Ammon's horn (tissue), 1 donor: ENCODE results near the gene POLRMT.
A peak's percentile ranks its signal among the peaks of the same experiment; 100 is the strongest.

Experiments used
- DNase-seq: peaks from one replicate; pipeline ENCODE4 v3.0.0-alpha.2; 2016; ENCODE audit warnings: low spot score

The POLRMT gene

DNA sequence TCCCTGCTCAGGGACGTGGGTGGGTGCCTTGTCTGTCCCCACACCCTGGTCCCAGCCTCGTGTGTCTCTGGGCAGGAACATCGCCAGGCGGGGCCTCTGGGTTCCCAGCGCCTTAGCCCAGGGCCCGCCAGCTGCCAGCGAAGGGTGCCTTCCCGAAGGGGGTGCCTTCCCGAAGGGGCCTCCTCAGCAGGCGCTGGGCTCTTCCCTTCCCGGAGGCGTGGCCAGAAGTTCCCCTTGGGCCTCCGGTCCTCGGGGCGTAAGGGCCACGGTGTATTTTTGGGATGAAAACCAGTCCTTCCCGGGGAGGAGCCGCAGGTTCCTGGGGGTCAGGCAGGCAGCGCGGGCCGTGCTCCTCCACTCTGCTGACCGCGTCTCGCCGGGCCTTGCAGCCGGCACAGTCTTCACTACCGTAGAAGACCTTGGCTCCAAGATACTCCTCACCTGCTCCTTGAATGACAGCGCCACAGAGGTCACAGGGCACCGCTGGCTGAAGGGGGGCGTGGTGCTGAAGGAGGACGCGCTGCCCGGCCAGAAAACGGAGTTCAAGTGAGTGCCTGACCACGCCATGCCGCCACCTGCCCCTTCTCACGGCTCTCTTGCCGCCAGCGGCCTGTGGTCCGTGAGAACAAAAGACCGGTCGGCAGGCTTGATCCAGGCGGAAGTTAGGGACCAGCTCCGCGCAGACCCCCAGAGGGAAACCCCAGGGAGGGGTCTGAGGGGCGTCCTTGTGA is 54.1 kb downstream of the POLRMT start:
- DNase-seq = no peak

GRCh38 chr19:577439-578392 is 55.6 kb downstream of the POLRMT start:
- DNase-seq = no peak

- DNase-seq = no peak
Measured at GRCh38 chr19:576768-577438, 56.4 kb downstream of the POLRMT start.

GRCh38 chr19:575527-576506 is 57.5 kb downstream of the POLRMT start:
- peak; percentile 66 for DNase-seq

DNA sequence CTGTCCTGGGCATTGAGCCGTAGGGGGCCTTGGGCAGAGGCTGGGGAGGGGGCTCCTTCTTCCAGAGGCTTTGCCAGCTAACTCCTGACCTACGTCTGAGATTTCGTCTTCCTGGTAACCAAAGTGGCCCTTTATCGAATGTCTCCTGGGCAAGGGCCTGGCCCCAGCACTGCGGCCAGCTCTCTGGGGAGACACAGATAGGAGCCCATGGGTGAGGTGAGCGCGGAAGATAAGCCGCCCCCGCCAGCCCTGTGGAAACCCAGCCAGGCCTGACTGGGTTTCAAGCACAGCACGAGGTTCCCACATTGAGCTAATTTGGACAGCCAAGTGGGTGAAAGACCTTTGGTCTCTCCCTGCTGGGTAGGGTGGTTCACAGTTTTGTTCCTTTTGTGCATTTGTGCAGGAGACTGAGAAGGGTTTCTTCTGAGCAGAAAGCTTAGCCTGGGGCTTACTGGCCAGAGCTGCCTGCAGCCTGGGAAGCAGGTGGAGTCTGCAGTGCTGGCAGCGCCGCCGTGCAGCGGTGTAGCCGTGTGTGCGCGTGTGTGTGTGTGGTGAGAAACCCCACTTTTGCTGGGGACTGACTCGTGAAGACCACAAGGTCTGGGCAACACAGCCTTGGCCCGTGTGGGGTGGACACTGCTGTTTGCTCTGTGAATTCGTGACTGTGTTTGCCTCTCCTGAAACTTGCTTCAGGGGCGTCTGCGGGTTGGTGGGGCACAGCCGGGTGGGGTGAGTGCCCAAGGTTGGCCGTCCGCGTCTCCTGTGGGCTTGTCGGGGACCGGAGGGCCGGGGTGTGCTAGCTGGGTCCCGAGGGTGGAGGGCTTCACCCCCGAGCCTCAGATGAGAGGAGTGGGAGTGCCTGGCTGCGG is 58.4 kb downstream of the POLRMT start:
- peak; percentile 69 for DNase-seq

DNA sequence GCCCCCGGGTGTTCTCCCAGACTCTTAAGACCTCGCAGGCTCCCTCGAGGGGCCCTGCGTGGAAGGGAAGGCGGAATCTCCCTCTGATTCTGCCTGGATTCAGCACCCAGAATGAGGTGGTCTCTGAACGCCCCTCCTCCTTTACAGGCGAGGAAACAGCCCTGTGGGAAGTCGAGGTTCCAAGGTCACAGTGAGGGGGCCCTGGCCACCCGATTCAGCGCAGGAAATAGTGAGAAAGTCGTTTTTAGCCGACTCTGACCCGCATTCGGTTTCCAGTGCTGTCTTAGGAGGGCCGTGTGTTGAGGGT is 59.9 kb downstream of the POLRMT start:
- DNase-seq = no peak

GRCh38 chr19:572743-573518 is 60.4 kb downstream of the POLRMT start:
- no peak for DNase-seq

DNA sequence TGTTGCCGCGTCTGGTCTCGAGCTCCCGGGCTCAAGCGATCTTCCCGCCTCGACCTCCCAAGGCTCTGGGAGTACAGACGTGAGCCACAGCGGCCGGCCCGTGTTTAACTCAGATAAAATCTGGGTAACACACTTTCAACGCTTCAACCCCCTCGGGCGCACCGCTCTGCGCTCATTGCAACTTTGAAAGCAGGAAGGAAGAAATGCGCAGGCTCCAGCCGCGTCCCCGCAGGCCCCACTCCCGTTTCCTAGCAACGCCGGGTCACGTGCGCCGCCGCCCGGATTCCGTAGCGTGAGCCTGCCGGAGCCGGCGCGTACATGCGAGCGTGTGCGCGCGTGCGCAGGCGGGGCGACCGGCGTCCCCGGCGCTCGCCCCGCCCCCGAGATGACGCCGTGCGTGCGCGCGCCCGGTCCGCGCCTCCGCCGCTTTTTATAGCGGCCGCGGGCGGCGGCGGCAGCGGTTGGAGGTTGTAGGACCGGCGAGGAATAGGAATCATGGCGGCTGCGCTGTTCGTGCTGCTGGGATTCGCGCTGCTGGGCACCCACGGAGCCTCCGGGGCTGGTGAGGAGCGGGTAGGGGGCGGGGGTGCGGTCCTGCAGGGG is 61.1 kb downstream of the POLRMT start, which contains the start of gene BSG:
Gene BSG (plus strand): TSS at position 457 of the 603 bp plus-strand sequence. CDS start 39 bp downstream, at position 496.
- DNase-seq = peak; percentile 98

DNA sequence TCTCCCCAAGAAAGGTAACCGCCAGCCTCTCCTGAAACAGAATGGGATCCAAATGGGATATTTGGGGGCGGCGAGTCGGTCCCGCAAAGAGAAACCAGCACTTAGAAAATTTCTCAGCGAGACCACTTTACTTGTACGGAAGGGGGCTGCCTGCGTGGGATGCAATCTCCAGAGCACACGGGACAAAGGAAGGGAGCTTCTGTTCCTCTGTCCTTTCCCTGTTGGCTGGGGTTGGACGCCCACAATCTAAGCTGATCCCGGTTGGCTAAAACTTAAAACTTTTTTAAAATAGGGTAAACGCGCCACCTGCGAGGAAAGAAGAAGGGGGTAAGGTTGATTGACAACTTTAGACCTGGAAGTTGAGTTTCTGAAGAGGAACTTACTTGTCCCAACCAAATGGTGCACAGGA is 61.8 kb downstream of the POLRMT start:
- DNase-seq = no peak

DNA sequence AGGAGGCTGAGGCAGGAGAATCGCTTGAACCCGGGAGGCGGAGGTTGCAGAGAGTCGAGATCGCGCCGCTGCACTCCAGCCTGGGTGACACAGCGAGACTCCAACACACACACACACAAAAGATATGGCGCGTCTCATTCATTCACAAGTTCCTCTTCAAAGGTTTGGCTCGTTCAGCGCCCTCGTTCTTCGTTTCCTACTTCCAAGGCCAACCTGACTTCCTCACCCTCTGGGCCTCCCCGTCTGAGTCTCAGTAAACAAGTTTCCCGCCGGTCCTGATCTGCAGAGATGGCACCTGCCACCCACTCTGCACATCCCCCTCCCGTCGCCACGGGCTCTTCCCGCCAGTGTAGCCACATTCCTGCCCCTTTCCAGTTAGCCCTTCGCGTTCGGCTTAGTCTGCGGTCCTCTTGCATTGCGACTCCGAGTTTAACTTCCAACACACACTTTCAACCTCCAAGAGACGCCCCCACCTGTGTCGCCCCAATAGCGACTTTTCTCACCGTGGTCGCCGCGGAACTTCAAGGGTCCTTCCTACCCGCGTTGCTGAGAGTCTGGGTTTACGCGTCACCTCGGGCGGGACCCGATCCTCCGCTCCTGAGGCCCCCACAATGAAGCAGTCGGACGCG is 62.3 kb downstream of the POLRMT start:
- DNase-seq = no peak

DNA sequence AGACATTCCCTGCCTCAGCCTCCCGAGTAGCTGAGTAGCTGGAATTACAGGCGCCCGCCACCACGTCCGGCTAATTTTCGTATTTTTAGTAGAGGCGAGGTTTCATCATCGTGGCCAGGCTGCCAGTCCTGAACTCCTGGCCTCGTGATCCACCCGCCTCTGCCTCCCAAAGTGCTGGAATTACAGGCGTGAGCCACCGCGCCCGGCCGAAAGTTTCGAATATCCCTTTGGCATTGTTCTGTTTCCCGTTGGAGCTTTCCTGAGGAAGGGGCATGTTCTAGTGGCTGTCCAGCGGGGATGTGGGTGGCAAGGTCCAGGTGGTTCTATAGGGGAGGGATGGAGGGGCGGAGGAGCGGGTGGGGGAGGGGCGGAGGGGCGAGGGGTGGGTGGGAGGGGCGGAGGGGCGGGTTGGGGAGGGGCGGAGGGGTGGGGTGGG is 63.1 kb downstream of the POLRMT start:
- no peak for DNase-seq

DNA sequence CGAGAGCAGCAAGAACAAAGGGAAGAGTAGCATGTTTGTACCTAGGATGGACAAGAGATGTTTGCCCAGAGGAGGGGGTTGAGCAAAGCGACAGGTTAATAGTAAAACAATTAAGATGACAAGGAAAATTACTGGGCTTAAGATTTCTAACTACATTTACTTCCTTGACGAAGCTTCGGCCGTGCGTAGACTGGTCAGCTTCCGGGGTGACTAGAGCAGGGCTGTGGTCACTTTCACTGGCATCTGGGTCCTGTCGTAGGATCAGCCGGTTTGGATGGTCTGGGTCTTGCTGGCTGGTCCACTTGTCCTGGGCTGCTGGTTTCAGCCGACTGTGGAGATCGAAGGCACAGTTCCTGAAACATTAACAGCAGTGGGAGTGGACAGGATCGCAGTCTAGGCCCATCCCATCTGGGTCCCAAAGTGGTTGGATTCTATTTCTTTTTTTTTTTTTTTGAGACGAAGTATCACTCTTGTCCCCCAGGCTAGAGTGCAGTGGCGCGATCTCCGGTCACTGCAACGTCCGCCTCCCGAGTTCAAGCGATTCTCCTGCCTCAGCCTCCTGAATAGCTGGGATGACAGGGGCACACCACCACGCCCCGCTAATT is 65.9 kb downstream of the POLRMT start:
- no peak for DNase-seq
